LoVo (cell line): ENCODE results near the gene PIGK.
"Not testable (repeated sequence)": the region's sequence is repeated elsewhere in the genome, so short reads cannot be mapped to it uniquely, and the experiment has no call there.

ENCODE experiments used
- DNase-seq: peaks from one replicate; pipeline ENCODE4 v3.0.0-alpha.2; 2016; ENCODE audit warnings: low spot score

The PIGK gene

GRCh38 chr1:77219166-77219887, at the start of gene PIGK:
TSS of gene PIGK (minus strand) at chr1:77219430. CDS start at chr1:77219402, 28 bp downstream.
- peak; percentile 92 for DNase-seq

GRCh38 chr1:77267035-77267434, 47.8 kb upstream of the PIGK start:
- no peak for DNase-seq

GRCh38 chr1:77265180-77265579, 46.0 kb upstream of the PIGK start:
- DNase-seq = no peak

GRCh38 chr1:77263708-77264107, 44.5 kb upstream of the PIGK start:
- no peak for DNase-seq

GRCh38 chr1:77253211-77253610, 34.0 kb upstream of the PIGK start:
- no peak for DNase-seq

- no peak for DNase-seq
Observed at GRCh38 chr1:77250126-77250525, 30.9 kb upstream of the PIGK start.

- no peak for DNase-seq
Observed at GRCh38 chr1:77245830-77246229, 26.6 kb upstream of the PIGK start.

GRCh38 chr1:77239311-77239710, 20.1 kb upstream of the PIGK start:
- no peak for DNase-seq

- no peak for DNase-seq
Observed at GRCh38 chr1:77238462-77238861, 19.2 kb upstream of the PIGK start.

- DNase-seq = no peak
Observed at GRCh38 chr1:77234943-77235342, 15.7 kb upstream of the PIGK start.

GRCh38 chr1:77234096-77234495, 14.9 kb upstream of the PIGK start:
- no peak for DNase-seq

GRCh38 chr1:77232829-77233228, 13.6 kb upstream of the PIGK start:
- DNase-seq = no peak

GRCh38 chr1:77230051-77230450, 10.8 kb upstream of the PIGK start:
- no peak for DNase-seq

GRCh38 chr1:77228836-77229235, 9.6 kb upstream of the PIGK start:
- no peak for DNase-seq

GRCh38 chr1:77227381-77227780, 8.2 kb upstream of the PIGK start:
- DNase-seq = no peak

- no peak for DNase-seq
Observed at GRCh38 chr1:77222496-77222895, 3.3 kb upstream of the PIGK start.

GRCh38 chr1:77220687-77221463, 1.6 kb upstream of the PIGK start:
- no peak for DNase-seq

- no peak for DNase-seq
Observed at GRCh38 chr1:77218477-77219165, 609 bp downstream of the PIGK start.

- not testable (repeated sequence) for DNase-seq
Observed at GRCh38 chr1:77204043-77204442, 15.2 kb downstream of the PIGK start.

GRCh38 chr1:77202751-77203150, 16.5 kb downstream of the PIGK start:
- DNase-seq = no peak

GRCh38 chr1:77200806-77201205, 18.4 kb downstream of the PIGK start:
- no peak for DNase-seq

GRCh38 chr1:77200293-77200692, 18.9 kb downstream of the PIGK start:
- DNase-seq = no peak

- DNase-seq = no peak
Observed at GRCh38 chr1:77197351-77197750, 21.9 kb downstream of the PIGK start.
